MCF 10A (cell line): ENCODE measurements around the gene DVL1. TPM values are rescaled to one million over a fixed set of nuclear protein-coding genes. Genes with fewer than 3 reads are reported as not detected.

Source experiments
- BruUV-seq: library from RNA; stranded (reverse); fragments of 400-500 nt; replicated peaks from 2 replicates; lab custom pipeline; 2021; lab: Mats Ljungman, UMichigan
- CTCF ChIA-PET: fragments of 300-600 bp; sonication (Branson Sonifier 250); formaldehyde crosslinking; extraction: SDS; loops from one replicate; lab custom pipeline; 2021; ENCODE audit warnings: antibody characterized with exemption, inconsistent platforms; lab: Yijun Ruan, JAX
- POLR2A ChIA-PET: fragments of 300-600, 350-650 bp; sonication (Branson Sonifier 250); formaldehyde crosslinking; extraction: SDS; loops from one replicate; lab custom pipeline; 2020; ENCODE audit warnings: antibody characterized with exemption, inconsistent platforms; lab: Yijun Ruan, JAX
- DNase-seq: peaks from one replicate; pipeline ENCODE4 v3.0.0-alpha.2; 2018; ENCODE audit not compliant: unreplicated experiment
- H3K27ac Mint-ChIP-seq: one replicate; pipeline ENCODE4 v1.8.0; 2022; ENCODE audit warnings: mild to moderate bottlenecking, low read depth, mixed read lengths; ENCODE audit not compliant: unreplicated experiment
- H3K27me3 Mint-ChIP-seq: one replicate; pipeline ENCODE4 v1.8.0; 2022; ENCODE audit warnings: mixed read lengths; ENCODE audit not compliant: insufficient read depth, unreplicated experiment
- H3K36me3 Mint-ChIP-seq: one replicate; pipeline ENCODE4 v1.8.0; 2022; ENCODE audit warnings: mild to moderate bottlenecking, moderate library complexity, mixed read lengths; ENCODE audit not compliant: insufficient read depth, unreplicated experiment
- H3K4me1 Mint-ChIP-seq: one replicate; pipeline ENCODE4 v1.8.0; 2022; ENCODE audit warnings: mixed read lengths; ENCODE audit not compliant: insufficient read depth, unreplicated experiment
- H3K4me3 Mint-ChIP-seq: one replicate; pipeline ENCODE4 v1.8.0; 2022; ENCODE audit warnings: mild to moderate bottlenecking, moderate library complexity, mixed read lengths; ENCODE audit not compliant: unreplicated experiment
- H3K9me3 Mint-ChIP-seq: one replicate; pipeline ENCODE4 v1.8.0; 2022; ENCODE audit warnings: mixed read lengths; ENCODE audit not compliant: unreplicated experiment
- CTCF ChIP-seq: fragments of 200-600 bp; IDR thresholded peaks from one replicate; pipeline ENCODE4 v1.8.0; 2022; ENCODE audit warnings: antibody characterized with exemption, mild to moderate bottlenecking; ENCODE audit not compliant: unreplicated experiment
- intact Hi-C: fragments of 100-400 bp; cut with micrococcal nuclease; formaldehyde crosslinking; loops from 2 replicates; pipeline ENCODE4 v1.14.1; 2022
- total RNA-seq: library from RNA; stranded (reverse); gene quantifications from 2 replicates; pipeline ENCODE4 v1.2.3, GENCODE V29; 2022

The DVL1 gene
- total RNA-seq, 1 experiment from 2014 or later = 113 TPM

DNA sequence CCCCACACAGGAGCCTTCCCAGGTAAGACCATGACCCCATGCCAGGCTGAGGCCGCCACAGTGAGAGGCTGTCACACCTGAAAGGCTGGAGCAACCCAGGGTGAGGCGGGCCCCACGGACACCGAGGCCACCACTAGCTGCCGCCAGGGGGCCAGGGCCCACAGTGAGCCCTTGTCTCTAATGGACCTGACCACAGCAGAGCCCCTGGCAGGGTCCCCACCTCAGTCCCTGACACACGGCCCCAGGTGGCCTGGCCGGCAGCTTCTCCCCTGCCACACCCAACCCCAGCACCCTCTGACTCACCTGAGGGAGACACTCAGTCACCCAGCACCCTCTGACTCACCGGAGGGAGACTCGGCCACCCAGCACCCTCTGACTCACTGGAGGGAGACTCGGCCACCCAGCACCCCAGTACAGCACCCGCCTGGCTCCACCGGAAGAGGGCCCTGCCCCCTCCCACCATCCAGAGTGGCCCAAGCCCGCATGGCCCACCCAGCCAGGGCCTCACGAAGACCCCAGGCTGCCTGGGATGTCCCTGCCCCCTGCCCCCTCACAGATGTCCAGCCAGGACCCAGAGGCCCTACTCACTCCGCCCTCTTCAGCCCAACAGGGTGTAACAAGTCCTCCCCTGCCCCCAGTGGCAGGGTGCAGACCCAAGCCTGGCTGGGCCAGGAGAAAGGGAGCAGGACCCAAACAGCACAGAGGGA lies 4.4 kb downstream of the DVL1 start:
- TF ChIP-seq CTCF = peak; percentile 39
- Mint-ChIP-seq H3K9me3 (no peaks in the 10 kb centered on the region), H3K4me3 (peak overlapping the region; percentile 63), H3K36me3 (peaks cover 34% of the 10 kb centered on the region), H3K4me1 (peaks cover 13% of the 10 kb centered on the region), H3K27me3 (no peaks in the 10 kb centered on the region), H3K27ac (peak overlapping the region; percentile 69)
- DNase-seq = peak; percentile 97
- no TSS peak for BruUV-seq
- intact Hi-C loops = no loop called here
- ChIA-PET POLR2A (interaction anchor here (0.7 to 5.7 kb wide), 10 partner anchors 13 to 386 kb away, joined by 3 to 47 read pairs (median 4); partner anchors contain the start of genes AURKAIP1, CCNL2 and TAS1R3), CTCF (interaction anchor here (0.6 to 1.4 kb wide), 9 partner anchors 10 to 439 kb away, joined by 3 to 8 read pairs (median 5); partner anchors contain the start of gene MXRA8)

DNA sequence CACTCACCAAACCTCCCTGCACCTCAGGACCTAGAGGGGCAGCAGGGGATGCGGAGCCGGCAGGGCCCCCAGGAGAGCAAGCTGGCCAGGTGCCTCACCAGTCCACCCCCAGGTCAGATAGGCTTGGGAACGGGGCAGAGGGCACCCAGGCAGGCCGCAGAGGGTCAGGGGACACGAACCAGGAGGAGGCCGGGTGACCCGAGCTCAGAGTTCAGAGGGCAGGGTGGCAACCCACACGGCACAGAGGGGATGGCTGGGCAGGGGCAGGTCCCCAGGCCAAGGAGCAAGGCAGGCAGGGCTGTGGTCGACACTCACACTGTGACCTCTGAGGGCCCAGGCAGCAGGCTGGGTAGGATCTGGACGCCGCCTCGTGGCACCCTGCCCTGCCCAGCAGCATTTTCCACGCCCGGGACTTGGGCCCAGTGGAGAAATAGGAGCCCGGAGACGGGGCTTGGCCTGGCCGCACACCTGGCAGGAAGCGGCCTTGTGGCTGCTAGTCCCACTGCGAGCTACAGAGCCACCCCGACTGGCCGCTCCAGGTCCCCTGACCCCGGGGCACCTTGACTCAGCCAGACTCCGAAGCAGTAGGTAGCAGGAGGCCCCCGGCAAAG lies 5.3 kb downstream of the DVL1 start:
- H3K27me3 Mint-ChIP-seq = no peaks in the 10 kb centered on the region
- POLR2A ChIA-PET = interaction anchor here (0.6 to 5.7 kb wide), 7 partner anchors 12 to 436 kb away, joined by 3 to 47 read pairs (median 4); partner anchors contain the start of genes AURKAIP1, CCNL2 and TAS1R3
- H3K4me1 Mint-ChIP-seq = peaks cover 13% of the 10 kb centered on the region
- peaks cover 38% of the 10 kb centered on the region for H3K36me3 Mint-ChIP-seq
- CTCF ChIA-PET = interaction anchor here (0.6 to 1.2 kb wide), 7 partner anchors 9 to 360 kb away, joined by 3 to 8 read pairs (median 4); partner anchors contain the start of gene MXRA8
- no peak for TF ChIP-seq CTCF
- intact Hi-C loops = no loop called here
- BruUV-seq = no TSS peak
- DNase-seq = no peak
- peak overlapping the region; percentile 69 for H3K27ac Mint-ChIP-seq
- H3K4me3 Mint-ChIP-seq = peak overlapping the region; percentile 63
- H3K9me3 Mint-ChIP-seq = no peaks in the 10 kb centered on the region

DNA sequence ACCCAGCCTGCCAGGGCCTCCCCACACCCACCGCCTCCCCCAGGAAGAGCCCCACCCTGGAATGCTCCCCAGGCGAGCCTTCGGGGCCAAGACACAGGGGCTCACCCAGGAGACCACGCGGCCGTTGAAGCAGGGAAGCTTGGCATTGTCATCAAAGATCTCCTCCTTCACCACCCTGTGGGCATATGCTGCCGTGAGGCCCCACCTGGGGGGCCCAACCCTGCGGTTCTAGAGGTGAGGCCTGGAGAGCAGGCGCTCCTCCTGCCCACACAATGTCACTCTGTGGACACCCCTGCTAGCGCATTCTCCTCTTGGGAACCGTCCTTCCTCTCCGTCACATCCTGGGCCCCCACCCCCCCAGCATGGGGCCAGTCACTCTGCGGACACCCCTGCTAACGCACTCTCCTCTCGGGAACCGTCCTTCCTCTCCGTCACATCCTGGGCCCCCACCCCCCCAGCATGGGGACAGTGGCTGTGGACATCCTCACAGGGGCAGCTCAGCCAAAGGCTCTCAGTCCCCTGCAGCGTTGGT lies 6.6 kb downstream of the DVL1 start:
- no peak for TF ChIP-seq CTCF
- BruUV-seq = no TSS peak
- intact Hi-C loops = no loop called here
- H3K9me3 Mint-ChIP-seq = no peaks in the 10 kb centered on the region
- H3K4me1 Mint-ChIP-seq = peaks cover 11% of the 10 kb centered on the region
- DNase-seq = no peak
- ChIA-PET POLR2A (interaction anchor here (2.9 kb wide), 1 partner anchor 10 kb away, joined by 19 read pairs; the partner anchor contains the start of gene TAS1R3), CTCF (no interaction called here)
- peaks cover 47% of the 10 kb centered on the region for H3K36me3 Mint-ChIP-seq
- H3K27me3 Mint-ChIP-seq = no peaks in the 10 kb centered on the region
- no peak overlapping the region for H3K27ac Mint-ChIP-seq
- no peak overlapping the region for H3K4me3 Mint-ChIP-seq

DNA sequence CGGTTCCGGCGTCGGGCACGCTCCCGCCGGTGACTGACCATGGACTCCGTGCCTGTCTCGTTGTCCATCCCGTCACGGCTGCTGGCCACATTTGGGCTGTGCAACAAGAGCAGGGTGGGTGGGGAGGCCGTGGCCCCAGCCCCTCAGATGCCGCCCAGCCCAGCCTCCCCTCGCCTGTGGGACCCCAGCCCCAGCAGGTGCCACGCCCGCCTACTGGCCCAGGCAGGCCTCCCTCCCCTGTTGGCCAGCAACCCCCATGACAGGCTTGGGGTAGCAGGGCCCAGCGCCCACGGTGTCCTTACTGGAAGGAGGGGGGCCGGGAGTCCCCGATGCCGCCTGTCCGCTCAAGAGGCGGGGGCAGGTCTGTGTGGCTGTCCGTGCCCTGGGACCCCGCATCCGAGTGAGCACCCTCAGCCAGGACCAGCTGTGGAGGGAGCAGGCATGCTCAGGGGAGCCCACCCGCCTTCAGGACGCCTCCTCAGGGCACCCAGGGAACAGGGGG lies 7.1 kb downstream of the DVL1 start:
- H3K9me3 Mint-ChIP-seq = no peaks in the 10 kb centered on the region
- TF ChIP-seq CTCF = no peak
- H3K36me3 Mint-ChIP-seq = peaks cover 51% of the 10 kb centered on the region
- H3K27ac Mint-ChIP-seq = no peak overlapping the region
- ChIA-PET CTCF (interaction anchor here (1.3 kb wide), 1 partner anchor 30 kb away, joined by 6 read pairs; no protein-coding TSS in a partner anchor), POLR2A (interaction anchor here (2.9 kb wide), 1 partner anchor 10 kb away, joined by 19 read pairs; the partner anchor contains the start of gene TAS1R3)
- no peak overlapping the region for H3K4me3 Mint-ChIP-seq
- H3K4me1 Mint-ChIP-seq = peaks cover 6% of the 10 kb centered on the region
- BruUV-seq = no TSS peak
- DNase-seq = no peak
- intact Hi-C loops = no loop called here
- H3K27me3 Mint-ChIP-seq = no peaks in the 10 kb centered on the region
